Superior temporal gyrus (tissue), 1 donor: ENCODE measurements around the gene SYNGR1.
"Not testable (repeated sequence)": the region's sequence is repeated elsewhere in the genome, so short reads cannot be mapped to it uniquely, and the experiment has no call there.

ENCODE experiments used
- DNase-seq: peaks from one replicate; pipeline ENCODE4 v3.0.0-alpha.2; 2016; ENCODE audit errors: extremely low spot score

Gene SYNGR1

GRCh38 chr22:39408807-39409206 lies 59.0 kb downstream of the SYNGR1 start:
- DNase-seq = no peak

- peak; percentile 53 for DNase-seq
Observed at GRCh38 chr22:39409516-39410029, 59.8 kb downstream of the SYNGR1 start.

- no peak for DNase-seq
Observed at GRCh38 chr22:39410264-39410663, 60.5 kb downstream of the SYNGR1 start.

- not testable (repeated sequence) for DNase-seq
Observed at GRCh38 chr22:39411828-39412365, 62.1 kb downstream of the SYNGR1 start.

GRCh38 chr22:39413204-39413603 lies 63.4 kb downstream of the SYNGR1 start:
- not testable (repeated sequence) for DNase-seq

GRCh38 chr22:39414377-39414776 lies 64.6 kb downstream of the SYNGR1 start:
- no peak for DNase-seq

GRCh38 chr22:39414886-39415285 lies 65.1 kb downstream of the SYNGR1 start:
- no peak for DNase-seq

GRCh38 chr22:39415506-39415905 lies 65.7 kb downstream of the SYNGR1 start:
- no peak for DNase-seq

- DNase-seq = no peak
Observed at GRCh38 chr22:39416319-39416718, 66.5 kb downstream of the SYNGR1 start.

- no peak for DNase-seq
Observed at GRCh38 chr22:39417641-39418040, 67.8 kb downstream of the SYNGR1 start.

GRCh38 chr22:39418696-39419095 lies 68.9 kb downstream of the SYNGR1 start:
- no peak for DNase-seq

GRCh38 chr22:39419096-39419495 lies 69.3 kb downstream of the SYNGR1 start:
- no peak for DNase-seq

GRCh38 chr22:39419911-39420310 lies 70.1 kb downstream of the SYNGR1 start:
- no peak for DNase-seq

- no peak for DNase-seq
Observed at GRCh38 chr22:39421691-39422090, 71.9 kb downstream of the SYNGR1 start.

GRCh38 chr22:39422101-39422500 lies 72.3 kb downstream of the SYNGR1 start:
- DNase-seq = no peak

GRCh38 chr22:39422721-39423120 lies 72.9 kb downstream of the SYNGR1 start:
- DNase-seq = no peak

GRCh38 chr22:39423976-39424375 lies 74.2 kb downstream of the SYNGR1 start:
- no peak for DNase-seq

- no peak for DNase-seq
Observed at GRCh38 chr22:39426380-39427043, 76.7 kb downstream of the SYNGR1 start.

GRCh38 chr22:39427751-39428596 lies 78.2 kb downstream of the SYNGR1 start:
- no peak for DNase-seq

- DNase-seq = no peak
Observed at GRCh38 chr22:39428597-39429071, 78.8 kb downstream of the SYNGR1 start.

- DNase-seq = no peak
Observed at GRCh38 chr22:39429186-39429585, 79.4 kb downstream of the SYNGR1 start.

- DNase-seq = no peak
Observed at GRCh38 chr22:39429916-39430575, 80.3 kb downstream of the SYNGR1 start.
